KOPT-K1 (cell line): ENCODE measurements around the gene IFITM10.

Experiments
- H3K27ac ChIP-seq: fragments of 200-600 bp; sonication (generic); 2 replicates; pipeline ENCODE4 v1.5.1; 2016; ENCODE audit warnings: antibody characterized with exemption, mild to moderate bottlenecking, low read depth, low read length; ENCODE audit not compliant: poor library complexity, severe bottlenecking
- H3K36me3 ChIP-seq: fragments of 200-600 bp; sonication (generic); 2 replicates; pipeline ENCODE4 v1.5.1; 2017; ENCODE audit warnings: antibody characterized with exemption, mild to moderate bottlenecking, low read length, moderate library complexity; ENCODE audit not compliant: insufficient read depth
- H3K9me3 ChIP-seq: fragments of 200-600 bp; sonication (generic); 2 replicates; pipeline ENCODE4 v1.5.1; 2017; ENCODE audit warnings: antibody characterized with exemption, low read length, mild to moderate bottlenecking; ENCODE audit not compliant: insufficient read depth, poor library complexity, severe bottlenecking

IFITM10 gene

GRCh38 chr11:1780700-1781592 lies 30.6 kb upstream of the IFITM10 start:
- Histone ChIP-seq H3K9me3 (no peaks in the 10 kb centered on the region), H3K27ac (no peak overlapping the region), H3K36me3 (no peaks in the 10 kb centered on the region)

GRCh38 chr11:1779806-1780699 lies 29.7 kb upstream of the IFITM10 start:
- Histone ChIP-seq H3K9me3 (no peaks in the 10 kb centered on the region), H3K27ac (no peak overlapping the region), H3K36me3 (no peaks in the 10 kb centered on the region)

- Histone ChIP-seq H3K36me3 (no peaks in the 10 kb centered on the region), H3K9me3 (no peaks in the 10 kb centered on the region), H3K27ac (no peak overlapping the region)
Measured at GRCh38 chr11:1779034-1779805, 28.8 kb upstream of the IFITM10 start.

GRCh38 chr11:1778141-1778911 lies 27.9 kb upstream of the IFITM10 start:
- Histone ChIP-seq H3K9me3 (no peaks in the 10 kb centered on the region), H3K27ac (no peak overlapping the region)

GRCh38 chr11:1777737-1778136 lies 27.3 kb upstream of the IFITM10 start:
- H3K9me3 ChIP-seq: no peaks in the 10 kb centered on the region
- H3K27ac ChIP-seq: no peak overlapping the region
- no peaks in the 10 kb centered on the region for H3K36me3 ChIP-seq

More at GRCh38 chr11:1778141-1778911, 27.9 kb upstream of the IFITM10 start:
- H3K36me3 ChIP-seq: no peaks in the 10 kb centered on the region

- Histone ChIP-seq H3K9me3 (no peaks in the 10 kb centered on the region), H3K36me3 (no peaks in the 10 kb centered on the region), H3K27ac (no peak overlapping the region)
Measured at GRCh38 chr11:1776944-1777715, 26.7 kb upstream of the IFITM10 start.

GRCh38 chr11:1776331-1776851 lies 26.0 kb upstream of the IFITM10 start:
- Histone ChIP-seq H3K27ac (no peak overlapping the region), H3K36me3 (no peaks in the 10 kb centered on the region), H3K9me3 (no peaks in the 10 kb centered on the region)

- H3K36me3 ChIP-seq: no peaks in the 10 kb centered on the region
- H3K9me3 ChIP-seq: no peaks in the 10 kb centered on the region
- no peak overlapping the region for H3K27ac ChIP-seq
Measured at GRCh38 chr11:1774886-1775285, 24.5 kb upstream of the IFITM10 start.

GRCh38 chr11:1773994-1774550 lies 23.7 kb upstream of the IFITM10 start:
- Histone ChIP-seq H3K36me3 (no peaks in the 10 kb centered on the region), H3K27ac (no peak overlapping the region), H3K9me3 (no peaks in the 10 kb centered on the region)

- Histone ChIP-seq H3K27ac (no peak overlapping the region), H3K9me3 (no peaks in the 10 kb centered on the region), H3K36me3 (no peaks in the 10 kb centered on the region)
Measured at GRCh38 chr11:1773131-1773993, 23.0 kb upstream of the IFITM10 start.

- Histone ChIP-seq H3K27ac (peak overlapping the region; percentile 3), H3K9me3 (no peaks in the 10 kb centered on the region), H3K36me3 (no peaks in the 10 kb centered on the region)
Measured at GRCh38 chr11:1772270-1773130, 22.1 kb upstream of the IFITM10 start.

GRCh38 chr11:1771700-1772099 lies 21.3 kb upstream of the IFITM10 start:
- no peaks in the 10 kb centered on the region for H3K9me3 ChIP-seq
- no peaks in the 10 kb centered on the region for H3K36me3 ChIP-seq
- H3K27ac ChIP-seq: no peak overlapping the region
